Activated B cell treated with CpG ODN at 0.5 μM for 24 hours (primary cell): ENCODE measurements around the gene TBX4. TPM values are rescaled to one million over a fixed set of nuclear protein-coding genes. Genes with fewer than 3 reads are reported as not detected.

ENCODE experiments used
- ATAC-seq: fragments of 200-7000 bp; cut with Tn5 transposase; one replicate; pipeline ENCODE4 v1.10.0; 2021; ENCODE audit warnings: low read depth, mild to moderate bottlenecking, moderate library complexity
- CTCF ChIA-PET: fragments of 350-600 bp; sonication (Branson Sonifier 250); formaldehyde crosslinking; loops from one replicate; lab custom pipeline; 2021; ENCODE audit warnings: antibody characterized with exemption; lab: Charles Lee
- POLR2A ChIA-PET: fragments of 350-600 bp; sonication (Branson Sonifier 250); formaldehyde crosslinking; loops from one replicate; lab custom pipeline; 2021; ENCODE audit warnings: antibody characterized with exemption; lab: Charles Lee
- DNase-seq: peaks from one replicate; pipeline ENCODE4 v3.0.0; 2022
- H3K27ac Mint-ChIP-seq: one replicate; pipeline ENCODE4 v1.8.0; 2020; ENCODE audit warnings: mixed read lengths
- H3K27me3 Mint-ChIP-seq: one replicate; pipeline ENCODE4 v1.8.0; 2021; ENCODE audit warnings: mixed read lengths
- H3K36me3 Mint-ChIP-seq: one replicate; pipeline ENCODE4 v1.8.0; 2021; ENCODE audit warnings: low read depth, mixed read lengths
- H3K4me1 Mint-ChIP-seq: one replicate; pipeline ENCODE4 v1.8.0; 2021; ENCODE audit warnings: mixed read lengths
- H3K4me3 Mint-ChIP-seq: one replicate; pipeline ENCODE4 v1.8.0; 2020; ENCODE audit warnings: mild to moderate bottlenecking, mixed read lengths
- H3K9me3 Mint-ChIP-seq: one replicate; pipeline ENCODE4 v1.8.0; 2020; ENCODE audit warnings: mixed read lengths
- CTCF ChIP-seq: fragments of 200-600 bp; IDR thresholded peaks from one replicate; pipeline ENCODE4 v1.8.0; 2022; ENCODE audit warnings: antibody characterized with exemption, mild to moderate bottlenecking
- intact Hi-C: fragments of 100-400 bp; cut with micrococcal nuclease; formaldehyde crosslinking; loops from one replicate; pipeline ENCODE4 v1.15.1; 2024
- total RNA-seq: library from RNA; stranded (reverse); gene quantifications from 2 replicates; pipeline ENCODE4 v1.2.3, GENCODE V29; 2022

Gene TBX4
- total RNA-seq, 1 donor from 2014 or later: not detected

GRCh38 chr17:61459142-61459809 lies 7.1 kb downstream of the TBX4 start:
- H3K9me3 Mint-ChIP-seq: no peaks in the 10 kb centered on the region
- POLR2A ChIA-PET: no interaction called here
- intact Hi-C loops: no loop called here
- CTCF ChIA-PET: no interaction called here
- TF ChIP-seq CTCF: no peak
- ATAC-seq: no peak
- no peak overlapping the region for H3K4me3 Mint-ChIP-seq
- no peak for DNase-seq
- H3K27ac Mint-ChIP-seq: no peak overlapping the region
- H3K4me1 Mint-ChIP-seq: peaks cover 30% of the 10 kb centered on the region
- peaks cover 66% of the 10 kb centered on the region for H3K27me3 Mint-ChIP-seq
- H3K36me3 Mint-ChIP-seq: no peaks in the 10 kb centered on the region

- H3K36me3 Mint-ChIP-seq: no peaks in the 10 kb centered on the region
- H3K27me3 Mint-ChIP-seq: peaks cover 65% of the 10 kb centered on the region
- H3K4me1 Mint-ChIP-seq: peaks cover 27% of the 10 kb centered on the region
- intact Hi-C loops: no loop called here
- no peak for ATAC-seq
- no peak overlapping the region for H3K4me3 Mint-ChIP-seq
- no peaks in the 10 kb centered on the region for H3K9me3 Mint-ChIP-seq
- ChIA-PET CTCF (no interaction called here), POLR2A (interaction anchor here (0.5 kb wide), 1 partner anchor 108 kb away, joined by 5 read pairs; no protein-coding TSS in a partner anchor)
- DNase-seq: no peak
- no peak for TF ChIP-seq CTCF
- H3K27ac Mint-ChIP-seq: no peak overlapping the region
These were observed 7.9 kb downstream of the TBX4 start for GRCh38 chr17:61459939-61460718.

GRCh38 chr17:61460796-61461585 lies 8.8 kb downstream of the TBX4 start:
- Mint-ChIP-seq H3K9me3 (no peaks in the 10 kb centered on the region), H3K27me3 (peaks cover 64% of the 10 kb centered on the region), H3K36me3 (no peaks in the 10 kb centered on the region), H3K4me3 (no peak overlapping the region), H3K4me1 (peaks cover 20% of the 10 kb centered on the region), H3K27ac (no peak overlapping the region)
- intact Hi-C loops: no loop called here
- ChIA-PET CTCF (no interaction called here), POLR2A (no interaction called here)
- TF ChIP-seq CTCF: no peak
- ATAC-seq (no peak), DNase-seq (no peak)

DNA sequence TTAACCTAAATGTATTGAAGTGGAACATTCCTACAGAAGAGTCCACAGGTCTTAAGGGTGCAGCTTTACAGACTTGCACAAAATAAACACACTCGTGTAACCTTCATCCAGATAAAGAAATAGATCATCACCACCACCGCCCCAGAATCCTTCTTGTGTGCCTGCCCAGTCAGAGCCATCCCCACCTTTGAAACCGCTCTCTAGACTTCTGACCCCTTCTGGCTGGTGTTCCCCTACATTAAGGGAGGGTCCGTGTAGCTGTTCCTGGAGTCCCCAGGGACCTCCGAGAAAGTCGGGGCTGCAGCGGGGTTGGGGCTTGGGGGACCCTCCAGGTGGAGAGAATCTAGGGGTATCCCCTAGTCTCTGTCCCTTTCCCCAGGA lies 9.4 kb downstream of the TBX4 start:
- H3K27ac Mint-ChIP-seq: no peak overlapping the region
- ATAC-seq (no peak), DNase-seq (no peak)
- ChIA-PET CTCF (no interaction called here), POLR2A (interaction anchor here (0.6 kb wide), 1 partner anchor 50 kb away, joined by 3 read pairs; no protein-coding TSS in a partner anchor)
- H3K9me3 Mint-ChIP-seq: no peaks in the 10 kb centered on the region
- H3K4me3 Mint-ChIP-seq: no peak overlapping the region
- no peak for TF ChIP-seq CTCF
- intact Hi-C loops: no loop called here
- peaks cover 67% of the 10 kb centered on the region for H3K27me3 Mint-ChIP-seq
- H3K36me3 Mint-ChIP-seq: no peaks in the 10 kb centered on the region
- peaks cover 20% of the 10 kb centered on the region for H3K4me1 Mint-ChIP-seq
